Central memory CD8-positive, alpha-beta T cell (primary cell): Measurements from ENCODE around the gene DCST2.

Experiments used
- ATAC-seq: fragments of 150-1000 bp; cut with Tn5 transposase; replicated peaks from 2 replicates; pipeline ENCODE4 v1.10.0; 2022; ENCODE audit warnings: mild to moderate bottlenecking, moderate FRiP score, moderate number of reproducible peaks; ENCODE audit not compliant: poor library complexity, severe bottlenecking; ENCODE audit errors: extremely low read depth
- DNase-seq, 2 donors: peaks; one replicate each; pipeline ENCODE4 v3.0.0; 2021; ENCODE audit warnings: low spot score in 2 of 2
- H3K27ac Mint-ChIP-seq: one replicate; pipeline ENCODE4 v1.8.0; 2022; ENCODE audit warnings: low read depth, mild to moderate bottlenecking, moderate library complexity, mixed read lengths
- H3K27me3 Mint-ChIP-seq: one replicate; pipeline ENCODE4 v1.8.0; 2022; ENCODE audit warnings: mixed read lengths
- H3K36me3 Mint-ChIP-seq: one replicate; pipeline ENCODE4 v1.8.0; 2022; ENCODE audit warnings: mild to moderate bottlenecking, moderate library complexity, mixed read lengths; ENCODE audit not compliant: insufficient read depth
- H3K4me1 Mint-ChIP-seq: one replicate; pipeline ENCODE4 v1.8.0; 2022; ENCODE audit warnings: mixed read lengths
- H3K4me3 Mint-ChIP-seq: one replicate; pipeline ENCODE4 v1.8.0; 2022; ENCODE audit warnings: mild to moderate bottlenecking, moderate library complexity, mixed read lengths
- H3K9me3 Mint-ChIP-seq: one replicate; pipeline ENCODE4 v1.8.0; 2022; ENCODE audit warnings: mixed read lengths

Gene DCST2

GRCh38 chr1:155064111-155064831, 30.7 kb upstream of the DCST2 start:
- Mint-ChIP-seq H3K9me3 (no peaks in the 10 kb centered on the region), H3K27me3 (no peaks in the 10 kb centered on the region), H3K36me3 (peaks cover 13% of the 10 kb centered on the region), H3K4me1 (peaks cover 37% of the 10 kb centered on the region), H3K4me3 (peak overlapping the region; percentile 81), H3K27ac (peak overlapping the region; percentile 5)
- ATAC-seq: peak; percentile 16
- DNase-seq: no peak

- H3K9me3 Mint-ChIP-seq: no peaks in the 10 kb centered on the region
- ATAC-seq: peak; percentile 82
- H3K36me3 Mint-ChIP-seq: peaks cover 15% of the 10 kb centered on the region
- H3K4me1 Mint-ChIP-seq: peaks cover 37% of the 10 kb centered on the region
- H3K4me3 Mint-ChIP-seq: peak within 1 kb of the TSS; percentile 81
- peak within 1 kb of the TSS; percentile 79 for H3K27ac Mint-ChIP-seq
- H3K27me3 Mint-ChIP-seq: no peaks in the 10 kb centered on the region
- DNase-seq: peak; percentile 65 to 66
Observed at GRCh38 chr1:155063550-155064110, 30.0 kb upstream of the DCST2 start, which contains the start of gene EFNA4. TSS of gene EFNA4 (plus strand) at chr1:155063740. CDS start at chr1:155063824, 84 bp downstream.

GRCh38 chr1:155062702-155063411, 29.3 kb upstream of the DCST2 start:
- Mint-ChIP-seq H3K27me3 (no peaks in the 10 kb centered on the region), H3K4me3 (peak overlapping the region; percentile 81), H3K27ac (peak overlapping the region; percentile 79), H3K36me3 (peaks cover 15% of the 10 kb centered on the region), H3K9me3 (no peaks in the 10 kb centered on the region), H3K4me1 (peaks cover 37% of the 10 kb centered on the region)
- DNase-seq: peak; percentile 43 to 64
- ATAC-seq: peak; percentile 35

- H3K4me3 Mint-ChIP-seq: peak overlapping the region; percentile 81
- H3K27ac Mint-ChIP-seq: no peak overlapping the region
- no peaks in the 10 kb centered on the region for H3K27me3 Mint-ChIP-seq
- ATAC-seq: no peak
- no peaks in the 10 kb centered on the region for H3K9me3 Mint-ChIP-seq
- H3K36me3 Mint-ChIP-seq: peaks cover 14% of the 10 kb centered on the region
- H3K4me1 Mint-ChIP-seq: peaks cover 37% of the 10 kb centered on the region
- DNase-seq: no peak
Observed at GRCh38 chr1:155062151-155062686, 28.6 kb upstream of the DCST2 start.

GRCh38 chr1:155061381-155062150, 28.0 kb upstream of the DCST2 start:
- H3K4me3 Mint-ChIP-seq: peak overlapping the region; percentile 50
- ATAC-seq (peak; percentile 57), DNase-seq (peak; percentile 94 to 99)
- H3K27ac Mint-ChIP-seq: no peak overlapping the region
- H3K9me3 Mint-ChIP-seq: no peaks in the 10 kb centered on the region
- H3K4me1 Mint-ChIP-seq: peaks cover 37% of the 10 kb centered on the region
- no peaks in the 10 kb centered on the region for H3K27me3 Mint-ChIP-seq
- peaks cover 14% of the 10 kb centered on the region for H3K36me3 Mint-ChIP-seq

GRCh38 chr1:155060736-155061135, 27.2 kb upstream of the DCST2 start:
- Mint-ChIP-seq H3K27ac (no peak overlapping the region), H3K4me1 (peaks cover 31% of the 10 kb centered on the region), H3K9me3 (no peaks in the 10 kb centered on the region), H3K27me3 (no peaks in the 10 kb centered on the region), H3K4me3 (no peak overlapping the region), H3K36me3 (peaks cover 18% of the 10 kb centered on the region)
- ATAC-seq (no peak), DNase-seq (no peak)

- DNase-seq: no peak
- Mint-ChIP-seq H3K27me3 (no peaks in the 10 kb centered on the region), H3K9me3 (no peaks in the 10 kb centered on the region), H3K27ac (no peak overlapping the region), H3K36me3 (peaks cover 11% of the 10 kb centered on the region), H3K4me1 (peaks cover 15% of the 10 kb centered on the region), H3K4me3 (no peak overlapping the region)
- no peak for ATAC-seq
Observed at GRCh38 chr1:155057788-155058211, 24.2 kb upstream of the DCST2 start.

GRCh38 chr1:155057104-155057503, 23.5 kb upstream of the DCST2 start:
- H3K4me3 Mint-ChIP-seq: no peak overlapping the region
- peaks cover 16% of the 10 kb centered on the region for H3K4me1 Mint-ChIP-seq
- DNase-seq (no peak), ATAC-seq (no peak)
- H3K36me3 Mint-ChIP-seq: peaks cover 10% of the 10 kb centered on the region
- no peaks in the 10 kb centered on the region for H3K9me3 Mint-ChIP-seq
- H3K27ac Mint-ChIP-seq: no peak overlapping the region
- H3K27me3 Mint-ChIP-seq: no peaks in the 10 kb centered on the region

GRCh38 chr1:155053531-155054105, 20.0 kb upstream of the DCST2 start:
- no peak for ATAC-seq
- Mint-ChIP-seq H3K4me1 (peaks cover 22% of the 10 kb centered on the region), H3K27me3 (no peaks in the 10 kb centered on the region), H3K36me3 (peaks cover 8% of the 10 kb centered on the region), H3K27ac (no peak overlapping the region), H3K9me3 (no peaks in the 10 kb centered on the region), H3K4me3 (peak overlapping the region; percentile 83)
- DNase-seq: no peak

- DNase-seq: no peak
- H3K4me3 Mint-ChIP-seq: peak overlapping the region; percentile 83
- no peak for ATAC-seq
- H3K36me3 Mint-ChIP-seq: peaks cover 8% of the 10 kb centered on the region
- no peak overlapping the region for H3K27ac Mint-ChIP-seq
- H3K9me3 Mint-ChIP-seq: no peaks in the 10 kb centered on the region
- no peaks in the 10 kb centered on the region for H3K27me3 Mint-ChIP-seq
- H3K4me1 Mint-ChIP-seq: peaks cover 22% of the 10 kb centered on the region
Observed at GRCh38 chr1:155052439-155053395, 19.1 kb upstream of the DCST2 start.

- Mint-ChIP-seq H3K27ac (no peak overlapping the region), H3K27me3 (no peaks in the 10 kb centered on the region), H3K36me3 (peaks cover 8% of the 10 kb centered on the region), H3K4me1 (peaks cover 22% of the 10 kb centered on the region), H3K4me3 (peak overlapping the region; percentile 83), H3K9me3 (no peaks in the 10 kb centered on the region)
- DNase-seq: no peak
- peak; percentile 38 for ATAC-seq
Observed at GRCh38 chr1:155051777-155052398, 18.3 kb upstream of the DCST2 start.
